Choroid plexus epithelial cell (primary cell): ENCODE data around the gene GRAMD4.

Experiments used
- DNase-seq: peaks from one replicate; pipeline ENCODE4 v3.0.0-alpha.2; 2010; ENCODE audit warnings: low read depth
- H3K4me3 ChIP-seq: 2 replicates; pipeline ENCODE4 v1.5.1; 2011; ENCODE audit warnings: low read depth, mild to moderate bottlenecking, control low read depth, low read length, moderate library complexity
- CTCF ChIP-seq: conservative IDR thresholded peaks from 2 replicates; pipeline ENCODE4 v1.5.1; 2011; ENCODE audit warnings: low read depth, mild to moderate bottlenecking, control low read depth, inconsistent platforms, low read length, moderate library complexity

GRAMD4 gene

GRCh38 chr22:46668116-46668515 is 47.9 kb downstream of the GRAMD4 start:
- no peak for TF ChIP-seq CTCF
- no peak overlapping the region for H3K4me3 ChIP-seq
- DNase-seq, result no peak

GRCh38 chr22:46669201-46669600 is 49.0 kb downstream of the GRAMD4 start:
- no peak for DNase-seq
- H3K4me3 ChIP-seq, result no peak overlapping the region
- TF ChIP-seq CTCF, result no peak

GRCh38 chr22:46671824-46672432 is 51.7 kb downstream of the GRAMD4 start:
- no peak overlapping the region for H3K4me3 ChIP-seq
- no peak for TF ChIP-seq CTCF
- DNase-seq, result no peak

GRCh38 chr22:46672731-46673130 is 52.5 kb downstream of the GRAMD4 start:
- no peak overlapping the region for H3K4me3 ChIP-seq
- DNase-seq, result no peak
- no peak for TF ChIP-seq CTCF

GRCh38 chr22:46673205-46673604 is 53.0 kb downstream of the GRAMD4 start:
- no peak for DNase-seq
- TF ChIP-seq CTCF, result no peak

GRCh38 chr22:46673662-46674236 is 53.6 kb downstream of the GRAMD4 start:
- no peak for DNase-seq
- no peak for TF ChIP-seq CTCF
- no peak overlapping the region for H3K4me3 ChIP-seq

More at GRCh38 chr22:46673205-46673604, 53.0 kb downstream of the GRAMD4 start:
- no peak overlapping the region for H3K4me3 ChIP-seq

GRCh38 chr22:46674367-46674781 is 54.2 kb downstream of the GRAMD4 start:
- TF ChIP-seq CTCF, result no peak
- H3K4me3 ChIP-seq, result no peak overlapping the region
- no peak for DNase-seq
